ENCODE results near the gene FHIT.

FHIT gene

GRCh38 chr3:60147249-60147950, 1103.9 kb downstream of the FHIT start:
- DNase-seq (ENCODE audit: low read depth) = no peak
- TF ChIP-seq CTCF (IDR thresholded peaks at IDR 0.05; ENCODE audit: low read depth, low read length, missing control alignments) = no peak

GRCh38 chr3:60146121-60146520, 1105.1 kb downstream of the FHIT start:
- no peak overlapping the region for H3K4me3 ChIP-seq (ENCODE audit: low read depth, low read length)
- no peak for DNase-seq (ENCODE audit: low read depth)
- TF ChIP-seq CTCF (IDR thresholded peaks at IDR 0.05; ENCODE audit: low read depth, low read length, missing control alignments) = no peak

More at GRCh38 chr3:60147249-60147950, 1103.9 kb downstream of the FHIT start:
- H3K4me3 ChIP-seq (ENCODE audit: low read depth, low read length) = no peak overlapping the region

GRCh38 chr3:60144071-60144470, 1107.2 kb downstream of the FHIT start:
- no peak for TF ChIP-seq CTCF (IDR thresholded peaks at IDR 0.05; ENCODE audit: low read depth, low read length, missing control alignments)
- no peak for DNase-seq (ENCODE audit: low read depth)

GRCh38 chr3:60142009-60142408, 1109.2 kb downstream of the FHIT start:
- no peak for TF ChIP-seq CTCF (IDR thresholded peaks at IDR 0.05; ENCODE audit: low read depth, low read length, missing control alignments)
- no peak for DNase-seq (ENCODE audit: low read depth)
- H3K4me3 ChIP-seq (ENCODE audit: low read depth, low read length) = no peak overlapping the region

More at GRCh38 chr3:60144071-60144470, 1107.2 kb downstream of the FHIT start:
- H3K4me3 ChIP-seq (ENCODE audit: low read depth, low read length) = no peak overlapping the region

- no peak for DNase-seq (ENCODE audit: low read depth)
- H3K4me3 ChIP-seq (ENCODE audit: low read depth, low read length) = no peak overlapping the region
- TF ChIP-seq CTCF (IDR thresholded peaks at IDR 0.05; ENCODE audit: low read depth, low read length, missing control alignments) = no peak
These were observed 1111.1 kb downstream of the FHIT start for GRCh38 chr3:60140160-60140559.

GRCh38 chr3:60136601-60137000, 1114.7 kb downstream of the FHIT start:
- TF ChIP-seq CTCF (IDR thresholded peaks at IDR 0.05; ENCODE audit: low read depth, low read length, missing control alignments) = no peak
- H3K4me3 ChIP-seq (ENCODE audit: low read depth, low read length) = no peak overlapping the region
- DNase-seq (ENCODE audit: low read depth) = no peak

- no peak overlapping the region for H3K4me3 ChIP-seq (ENCODE audit: low read depth, low read length)
- no peak for DNase-seq (ENCODE audit: low read depth)
- no peak for TF ChIP-seq CTCF (IDR thresholded peaks at IDR 0.05; ENCODE audit: low read depth, low read length, missing control alignments)
These were observed 1115.8 kb downstream of the FHIT start for GRCh38 chr3:60135474-60135873.
